ENCODE data around the gene ZNF652. TPM values are rescaled to one million over a fixed set of nuclear protein-coding genes. Genes with fewer than 3 reads are reported as not detected.
A peak's percentile ranks its signal among the peaks of the same experiment; 100 is the strongest.

ZNF652 gene
- total and polyA plus RNA-seq, 2 donors (not counting 1 experiment from before 2014, with no cell fraction given), result 7.8 to 10.2 TPM

- H3K4me3 ChIP-seq (replicated peaks in 1 of 4; ENCODE audit: control extremely low read depth in 1 of 4, insufficient read depth in 1 of 4, low read depth in 3 of 4, low read length in 4 of 4), result no peak overlapping the region
- no peak overlapping the region for H2AFZ ChIP-seq (ENCODE audit: low read length)
- H3K79me2 ChIP-seq (ENCODE audit: control insufficient read depth, insufficient read depth, low read length), result peaks cover 77% of the 10 kb centered on the region
- no peak for DNase-seq (ENCODE audit: low read depth in 2 of 2)
- H3K9ac ChIP-seq (ENCODE audit: insufficient read depth, low read length), result no peak overlapping the region
- no peaks in the 10 kb centered on the region for H3K36me3 ChIP-seq (ENCODE audit: control insufficient read depth, insufficient read depth, low read length)
- peaks cover 1% of the 10 kb centered on the region for H4K20me1 ChIP-seq (ENCODE audit: control insufficient read depth, extremely low read depth, insufficient read depth, low read length)
- H3K27me3 ChIP-seq (ENCODE audit: control insufficient read depth, insufficient read depth, low read length), result no peaks in the 10 kb centered on the region
- no peaks in the 10 kb centered on the region for H3K9me3 ChIP-seq (ENCODE audit: control insufficient read depth, insufficient read depth, low read depth, low read length)
- H3K4me1 ChIP-seq (ENCODE audit: control insufficient read depth, extremely low read depth, insufficient read depth, low read length), result peaks cover 9% of the 10 kb centered on the region
- no peak overlapping the region for H3K27ac ChIP-seq (ENCODE audit: insufficient read depth, low read length)
- TF ChIP-seq CTCF (conservative IDR thresholded peaks at IDR 0.05 in 1 of 2, IDR thresholded peaks at IDR 0.05 in 1 of 2; ENCODE audit: low read depth in 1 of 2, low read length in 2 of 2), result no peak
- TF ChIP-seq EZH2 (IDR thresholded peaks at IDR 0.05; ENCODE audit: low read length, missing control alignments), result no peak
- no peak overlapping the region for H3K4me2 ChIP-seq (ENCODE audit: extremely low read depth, insufficient read depth, low read length)
Measured at GRCh38 chr17:49356320-49356719, 5.7 kb downstream of the ZNF652 start.

GRCh38 chr17:49353607-49354006 lies 8.4 kb downstream of the ZNF652 start:
- Histone ChIP-seq H3K4me2 (ENCODE audit: extremely low read depth, insufficient read depth, low read length) (no peak overlapping the region), H2AFZ (ENCODE audit: low read length) (no peak overlapping the region), H3K4me3 (replicated peaks in 1 of 4; ENCODE audit: control extremely low read depth in 1 of 4, insufficient read depth in 1 of 4, low read depth in 3 of 4, low read length in 4 of 4) (no peak overlapping the region), H3K9me3 (ENCODE audit: control insufficient read depth, insufficient read depth, low read depth, low read length) (no peaks in the 10 kb centered on the region), H3K9ac (ENCODE audit: insufficient read depth, low read length) (no peak overlapping the region), H3K4me1 (ENCODE audit: control insufficient read depth, extremely low read depth, insufficient read depth, low read length) (peaks cover 3% of the 10 kb centered on the region), H3K79me2 (ENCODE audit: control insufficient read depth, insufficient read depth, low read length) (peaks cover 57% of the 10 kb centered on the region), H3K27me3 (ENCODE audit: control insufficient read depth, insufficient read depth, low read length) (no peaks in the 10 kb centered on the region), H4K20me1 (ENCODE audit: control insufficient read depth, extremely low read depth, insufficient read depth, low read length) (no peaks in the 10 kb centered on the region), H3K27ac (ENCODE audit: insufficient read depth, low read length) (no peak overlapping the region), H3K36me3 (ENCODE audit: control insufficient read depth, insufficient read depth, low read length) (no peaks in the 10 kb centered on the region)
- DNase-seq (ENCODE audit: low read depth in 2 of 2), result peak in 1 of 2 donors; percentile 14
- TF ChIP-seq EZH2 (IDR thresholded peaks at IDR 0.05; ENCODE audit: low read length, missing control alignments) (no peak), CTCF (conservative IDR thresholded peaks at IDR 0.05 in 1 of 2, IDR thresholded peaks at IDR 0.05 in 1 of 2; ENCODE audit: low read depth in 1 of 2, low read length in 2 of 2) (no peak)

- Histone ChIP-seq H3K4me1 (ENCODE audit: control insufficient read depth, extremely low read depth, insufficient read depth, low read length) (no peaks in the 10 kb centered on the region), H4K20me1 (ENCODE audit: control insufficient read depth, extremely low read depth, insufficient read depth, low read length) (no peaks in the 10 kb centered on the region), H3K4me3 (replicated peaks in 1 of 4; ENCODE audit: control extremely low read depth in 1 of 4, insufficient read depth in 1 of 4, low read depth in 3 of 4, low read length in 4 of 4) (no peak overlapping the region), H3K36me3 (ENCODE audit: control insufficient read depth, insufficient read depth, low read length) (no peaks in the 10 kb centered on the region), H3K9ac (ENCODE audit: insufficient read depth, low read length) (no peak overlapping the region), H2AFZ (ENCODE audit: low read length) (no peak overlapping the region), H3K9me3 (ENCODE audit: control insufficient read depth, insufficient read depth, low read depth, low read length) (no peaks in the 10 kb centered on the region), H3K79me2 (ENCODE audit: control insufficient read depth, insufficient read depth, low read length) (peaks cover 53% of the 10 kb centered on the region), H3K27ac (ENCODE audit: insufficient read depth, low read length) (no peak overlapping the region), H3K4me2 (ENCODE audit: extremely low read depth, insufficient read depth, low read length) (no peak overlapping the region), H3K27me3 (ENCODE audit: control insufficient read depth, insufficient read depth, low read length) (no peaks in the 10 kb centered on the region)
- DNase-seq (ENCODE audit: low read depth in 2 of 2), result no peak
- TF ChIP-seq CTCF (conservative IDR thresholded peaks at IDR 0.05 in 1 of 2, IDR thresholded peaks at IDR 0.05 in 1 of 2; ENCODE audit: low read depth in 1 of 2, low read length in 2 of 2) (no peak), EZH2 (IDR thresholded peaks at IDR 0.05; ENCODE audit: low read length, missing control alignments) (no peak)
Measured at GRCh38 chr17:49352587-49353154, 9.4 kb downstream of the ZNF652 start.
